ENCODE measurements around the gene NSUN4. TPM values are rescaled to one million over a fixed set of nuclear protein-coding genes. Genes with fewer than 3 reads are reported as not detected.
"Not testable (repeated sequence)": the region's sequence is repeated elsewhere in the genome, so short reads cannot be mapped to it uniquely, and the experiment has no call there.

The NSUN4 gene
- total RNA-seq, 1 donor from 2014 or later = 29.6 TPM

GRCh38 chr1:46309401-46310159, 31.0 kb upstream of the NSUN4 start:
- TF ChIP-seq CTCF (IDR thresholded peaks at IDR 0.05; ENCODE audit: insufficient read depth, low read length, poor library complexity, severe bottlenecking) = no peak
- DNase-seq (ENCODE audit: low read depth) = no peak
- Histone ChIP-seq H3K36me3 (ENCODE audit: control insufficient read depth, insufficient read depth, low read length) (peaks cover 1% of the 10 kb centered on the region), H3K4me3 (ENCODE audit: low read depth, low read length) (no peak overlapping the region), H3K27me3 (ENCODE audit: control insufficient read depth, insufficient read depth, low read length) (no peaks in the 10 kb centered on the region)

GRCh38 chr1:46310321-46310720, 30.3 kb upstream of the NSUN4 start:
- Histone ChIP-seq H3K36me3 (ENCODE audit: control insufficient read depth, insufficient read depth, low read length) (peaks cover 1% of the 10 kb centered on the region), H3K27me3 (ENCODE audit: control insufficient read depth, insufficient read depth, low read length) (no peaks in the 10 kb centered on the region), H3K4me3 (ENCODE audit: low read depth, low read length) (no peak overlapping the region)
- DNase-seq (ENCODE audit: low read depth) = no peak
- no peak for TF ChIP-seq CTCF (IDR thresholded peaks at IDR 0.05; ENCODE audit: insufficient read depth, low read length, poor library complexity, severe bottlenecking)

- no peak for DNase-seq (ENCODE audit: low read depth)
- Histone ChIP-seq H3K36me3 (ENCODE audit: control insufficient read depth, insufficient read depth, low read length) (no peaks in the 10 kb centered on the region), H3K4me3 (ENCODE audit: low read depth, low read length) (no peak overlapping the region), H3K27me3 (ENCODE audit: control insufficient read depth, insufficient read depth, low read length) (no peaks in the 10 kb centered on the region)
- TF ChIP-seq CTCF (IDR thresholded peaks at IDR 0.05; ENCODE audit: insufficient read depth, low read length, poor library complexity, severe bottlenecking) = no peak
These were observed 24.8 kb upstream of the NSUN4 start for GRCh38 chr1:46315669-46316403.

GRCh38 chr1:46317323-46317722, 23.3 kb upstream of the NSUN4 start:
- Histone ChIP-seq H3K4me3 (ENCODE audit: low read depth, low read length) (no peak overlapping the region), H3K27me3 (ENCODE audit: control insufficient read depth, insufficient read depth, low read length) (no peaks in the 10 kb centered on the region), H3K36me3 (ENCODE audit: control insufficient read depth, insufficient read depth, low read length) (no peaks in the 10 kb centered on the region)
- no peak for DNase-seq (ENCODE audit: low read depth)
- TF ChIP-seq CTCF (IDR thresholded peaks at IDR 0.05; ENCODE audit: insufficient read depth, low read length, poor library complexity, severe bottlenecking) = no peak

GRCh38 chr1:46319301-46319700, 21.3 kb upstream of the NSUN4 start:
- not testable (repeated sequence) for H3K4me3 ChIP-seq (ENCODE audit: low read depth, low read length); DNase-seq (ENCODE audit: low read depth); H3K36me3 ChIP-seq (ENCODE audit: control insufficient read depth, insufficient read depth, low read length); H3K27me3 ChIP-seq (ENCODE audit: control insufficient read depth, insufficient read depth, low read length)

- H3K27me3 ChIP-seq (ENCODE audit: control insufficient read depth, insufficient read depth, low read length) = not testable (repeated sequence)
These were observed 20.4 kb upstream of the NSUN4 start for GRCh38 chr1:46319960-46320914.

GRCh38 chr1:46322191-46322590, 18.4 kb upstream of the NSUN4 start:
- H3K27me3 ChIP-seq (ENCODE audit: control insufficient read depth, insufficient read depth, low read length); H3K36me3 ChIP-seq (ENCODE audit: control insufficient read depth, insufficient read depth, low read length); H3K4me3 ChIP-seq (ENCODE audit: low read depth, low read length); DNase-seq (ENCODE audit: low read depth): not testable (repeated sequence)

More at GRCh38 chr1:46319960-46320914, 20.4 kb upstream of the NSUN4 start:
- H3K36me3 ChIP-seq (ENCODE audit: control insufficient read depth, insufficient read depth, low read length); H3K4me3 ChIP-seq (ENCODE audit: low read depth, low read length); DNase-seq (ENCODE audit: low read depth): not testable (repeated sequence)

- DNase-seq (ENCODE audit: low read depth); H3K36me3 ChIP-seq (ENCODE audit: control insufficient read depth, insufficient read depth, low read length); H3K27me3 ChIP-seq (ENCODE audit: control insufficient read depth, insufficient read depth, low read length); H3K4me3 ChIP-seq (ENCODE audit: low read depth, low read length): not testable (repeated sequence)
These were observed 15.1 kb upstream of the NSUN4 start for GRCh38 chr1:46325285-46326076.

GRCh38 chr1:46328182-46328581, 12.4 kb upstream of the NSUN4 start:
- not testable (repeated sequence) for H3K4me3 ChIP-seq (ENCODE audit: low read depth, low read length); DNase-seq (ENCODE audit: low read depth); H3K36me3 ChIP-seq (ENCODE audit: control insufficient read depth, insufficient read depth, low read length); H3K27me3 ChIP-seq (ENCODE audit: control insufficient read depth, insufficient read depth, low read length)

Data from kidney epithelial cell (primary cell).